HG02943 (cell line): Measurements from ENCODE around the gene C2orf68.
"Not testable (repeated sequence)": the region's sequence is repeated elsewhere in the genome, so short reads cannot be mapped to it uniquely, and the experiment has no call there.

Experiments
- ATAC-seq: cut with Tn5 transposase; IDR thresholded peaks from one replicate; pipeline ENCODE4 v1.9.1; 2021; ENCODE audit warnings: mild to moderate bottlenecking, low read depth, moderate library complexity; ENCODE audit not compliant: unreplicated experiment

The C2orf68 gene

GRCh38 chr2:85600951-85601770 is 10.7 kb downstream of the C2orf68 start:
- ATAC-seq, result no peak

GRCh38 chr2:85600235-85600575 is 11.7 kb downstream of the C2orf68 start:
- ATAC-seq, result no peak

GRCh38 chr2:85599468-85600234 is 12.2 kb downstream of the C2orf68 start:
- ATAC-seq, result no peak

- ATAC-seq, result no peak
Observed at GRCh38 chr2:85598594-85599340, 13.1 kb downstream of the C2orf68 start.

GRCh38 chr2:85597241-85597640 is 14.6 kb downstream of the C2orf68 start:
- no peak for ATAC-seq

- ATAC-seq, result no peak
Observed at GRCh38 chr2:85596486-85597143, 15.3 kb downstream of the C2orf68 start.

GRCh38 chr2:85596026-85596333 is 15.9 kb downstream of the C2orf68 start:
- ATAC-seq, result no peak

GRCh38 chr2:85595301-85596025 is 16.4 kb downstream of the C2orf68 start, which contains the start of gene RNF181:
TSS of gene RNF181 (plus strand) at chr2:85595745. CDS start at chr2:85595764, 19 bp downstream.
- ATAC-seq, result peak; percentile 99

GRCh38 chr2:85594715-85595300 is 17.1 kb downstream of the C2orf68 start:
- ATAC-seq, result no peak

GRCh38 chr2:85593023-85593422 is 18.8 kb downstream of the C2orf68 start:
- no peak for ATAC-seq

- not testable (repeated sequence) for ATAC-seq
Observed at GRCh38 chr2:85592299-85592698, 19.6 kb downstream of the C2orf68 start.

- ATAC-seq, result no peak
Observed at GRCh38 chr2:85591563-85591962, 20.3 kb downstream of the C2orf68 start.

- ATAC-seq, result no peak
Observed at GRCh38 chr2:85590950-85591349, 20.9 kb downstream of the C2orf68 start.

GRCh38 chr2:85589982-85590791 is 21.7 kb downstream of the C2orf68 start:
- ATAC-seq, result no peak

- no peak for ATAC-seq
Observed at GRCh38 chr2:85589181-85589580, 22.7 kb downstream of the C2orf68 start.

GRCh38 chr2:85588645-85589044 is 23.2 kb downstream of the C2orf68 start:
- no peak for ATAC-seq

GRCh38 chr2:85588236-85588635 is 23.6 kb downstream of the C2orf68 start:
- no peak for ATAC-seq

GRCh38 chr2:85585781-85586105 is 26.1 kb downstream of the C2orf68 start:
- no peak for ATAC-seq
